SK-N-DZ (cell line): ENCODE results near the gene TADA3.

Experiments used
- DNase-seq: peaks from one replicate; pipeline ENCODE4 v3.0.0-alpha.2; 2015; ENCODE audit warnings: low spot score

Gene TADA3

GRCh38 chr3:9762871-9763270 lies 29.4 kb downstream of the TADA3 start:
- no peak for DNase-seq

GRCh38 chr3:9761919-9762318 lies 30.4 kb downstream of the TADA3 start:
- no peak for DNase-seq

GRCh38 chr3:9760779-9761505 lies 31.3 kb downstream of the TADA3 start:
- no peak for DNase-seq

GRCh38 chr3:9757427-9757826 lies 34.8 kb downstream of the TADA3 start:
- DNase-seq = no peak

- DNase-seq = no peak
Measured at GRCh38 chr3:9754678-9755077, 37.6 kb downstream of the TADA3 start.

- no peak for DNase-seq
Measured at GRCh38 chr3:9750556-9751411, 41.5 kb downstream of the TADA3 start.

GRCh38 chr3:9749645-9750555 lies 42.4 kb downstream of the TADA3 start, which contains the start of gene OGG1:
TSS of gene OGG1 (plus strand) at chr3:9749952. CDS start at chr3:9750287, 335 bp downstream.
- DNase-seq = peak; percentile 100

GRCh38 chr3:9749296-9749644 lies 43.0 kb downstream of the TADA3 start:
- no peak for DNase-seq

- DNase-seq = no peak
Measured at GRCh38 chr3:9748031-9748430, 44.2 kb downstream of the TADA3 start.

- no peak for DNase-seq
Measured at GRCh38 chr3:9747267-9747666, 45.0 kb downstream of the TADA3 start.

GRCh38 chr3:9746330-9746729 lies 45.9 kb downstream of the TADA3 start:
- no peak for DNase-seq

GRCh38 chr3:9745521-9745920 lies 46.8 kb downstream of the TADA3 start:
- no peak for DNase-seq

- DNase-seq = no peak
Measured at GRCh38 chr3:9744162-9744561, 48.1 kb downstream of the TADA3 start.

- no peak for DNase-seq
Measured at GRCh38 chr3:9743548-9743947, 48.7 kb downstream of the TADA3 start.

GRCh38 chr3:9742560-9742959 lies 49.7 kb downstream of the TADA3 start:
- no peak for DNase-seq

GRCh38 chr3:9739181-9739580 lies 53.1 kb downstream of the TADA3 start:
- DNase-seq = no peak

GRCh38 chr3:9736831-9737230 lies 55.4 kb downstream of the TADA3 start:
- DNase-seq = no peak

- DNase-seq = no peak
Measured at GRCh38 chr3:9732740-9733115, 59.5 kb downstream of the TADA3 start.

- no peak for DNase-seq
Measured at GRCh38 chr3:9732080-9732739, 60.1 kb downstream of the TADA3 start.

- peak; percentile 99 for DNase-seq
Measured at GRCh38 chr3:9731206-9732079, 60.8 kb downstream of the TADA3 start, which contains the start of gene BRPF1. TSS of gene BRPF1 (plus strand) at chr3:9731735. CDS start at chr3:9734141, 2,406 bp downstream.
